BLaER1 (cell line): ENCODE measurements around the gene PURA.

Experiments
- H3K27ac ChIP-seq: shearing (Covaris generic); formaldehyde crosslinking; 2 replicates; pipeline ENCODE4 v1.8.1; 2022
- H3K27me3 ChIP-seq: shearing (Covaris generic); formaldehyde crosslinking; 2 replicates; pipeline ENCODE4 v1.8.1; 2022
- H3K36me3 ChIP-seq: shearing (Covaris generic); formaldehyde crosslinking; 2 replicates; pipeline ENCODE4 v1.8.1; 2022
- H3K4me1 ChIP-seq: shearing (Covaris generic); formaldehyde crosslinking; 2 replicates; pipeline ENCODE4 v1.8.1; 2022
- H3K4me2 ChIP-seq: shearing (Covaris generic); formaldehyde crosslinking; 2 replicates; pipeline ENCODE4 v1.8.1; 2022
- H3K4me3 ChIP-seq: shearing (Covaris generic); formaldehyde crosslinking; 2 replicates; pipeline ENCODE4 v1.8.1; 2022
- H3K9ac ChIP-seq: shearing (Covaris generic); formaldehyde crosslinking; 2 replicates; pipeline ENCODE4 v1.8.1; 2022
- H3K9me3 ChIP-seq: shearing (Covaris generic); formaldehyde crosslinking; 2 replicates; pipeline ENCODE4 v1.8.1; 2022
- H4K20me1 ChIP-seq: shearing (Covaris generic); formaldehyde crosslinking; 2 replicates; pipeline ENCODE4 v1.8.1; 2022
- Cebpa-rat ChIP-seq: shearing (Covaris generic); IDR thresholded peaks from 2 replicates; pipeline ENCODE4 v1.8.1; 2022

The PURA gene

GRCh38 chr5:140093866-140094265, 20.0 kb upstream of the PURA start:
- Histone ChIP-seq H3K36me3 (no peaks in the 10 kb centered on the region), H3K4me2 (no peak overlapping the region), H3K4me3 (no peak overlapping the region), H4K20me1 (no peaks in the 10 kb centered on the region), H3K9me3 (peaks cover 12% of the 10 kb centered on the region), H3K4me1 (no peaks in the 10 kb centered on the region), H3K9ac (no peak overlapping the region), H3K27me3 (no peaks in the 10 kb centered on the region), H3K27ac (no peak overlapping the region)
- no peak for TF ChIP-seq Cebpa-rat

- no peak overlapping the region for H3K9ac ChIP-seq
- H3K27me3 ChIP-seq: no peaks in the 10 kb centered on the region
- peaks cover 12% of the 10 kb centered on the region for H3K9me3 ChIP-seq
- H3K4me2 ChIP-seq: no peak overlapping the region
- H3K36me3 ChIP-seq: no peaks in the 10 kb centered on the region
- no peaks in the 10 kb centered on the region for H4K20me1 ChIP-seq
- H3K4me3 ChIP-seq: no peak overlapping the region
- no peak overlapping the region for H3K27ac ChIP-seq
- TF ChIP-seq Cebpa-rat: no peak
- H3K4me1 ChIP-seq: no peaks in the 10 kb centered on the region
These were observed 19.0 kb upstream of the PURA start for GRCh38 chr5:140094889-140095288.

GRCh38 chr5:140101179-140101578, 12.7 kb upstream of the PURA start:
- Histone ChIP-seq H3K9me3 (no peaks in the 10 kb centered on the region), H3K27ac (no peak overlapping the region), H3K4me3 (no peak overlapping the region), H3K4me2 (no peak overlapping the region), H4K20me1 (no peaks in the 10 kb centered on the region), H3K4me1 (no peaks in the 10 kb centered on the region), H3K9ac (no peak overlapping the region), H3K27me3 (no peaks in the 10 kb centered on the region), H3K36me3 (no peaks in the 10 kb centered on the region)
- no peak for TF ChIP-seq Cebpa-rat

GRCh38 chr5:140103154-140103553, 10.8 kb upstream of the PURA start:
- Histone ChIP-seq H3K9ac (no peak overlapping the region), H3K4me2 (no peak overlapping the region), H3K27ac (no peak overlapping the region), H3K9me3 (no peaks in the 10 kb centered on the region), H3K36me3 (no peaks in the 10 kb centered on the region), H3K4me1 (peaks cover 10% of the 10 kb centered on the region), H4K20me1 (peaks cover under 1% of the 10 kb centered on the region), H3K27me3 (peaks cover 2% of the 10 kb centered on the region), H3K4me3 (no peak overlapping the region)
- no peak for TF ChIP-seq Cebpa-rat

- peaks cover 12% of the 10 kb centered on the region for H3K27me3 ChIP-seq
- no peak overlapping the region for H3K4me2 ChIP-seq
- no peaks in the 10 kb centered on the region for H3K36me3 ChIP-seq
- no peak overlapping the region for H3K4me3 ChIP-seq
- no peak for TF ChIP-seq Cebpa-rat
- peaks cover 10% of the 10 kb centered on the region for H4K20me1 ChIP-seq
- H3K4me1 ChIP-seq: peaks cover 19% of the 10 kb centered on the region
- no peak overlapping the region for H3K27ac ChIP-seq
- H3K9ac ChIP-seq: no peak overlapping the region
- no peaks in the 10 kb centered on the region for H3K9me3 ChIP-seq
These were observed 9.8 kb upstream of the PURA start for GRCh38 chr5:140104100-140104499.

- Histone ChIP-seq H3K4me2 (no peak overlapping the region), H3K4me1 (peaks cover 19% of the 10 kb centered on the region), H3K27ac (no peak overlapping the region), H3K36me3 (no peaks in the 10 kb centered on the region), H3K4me3 (no peak overlapping the region), H3K27me3 (peaks cover 32% of the 10 kb centered on the region), H4K20me1 (peaks cover 30% of the 10 kb centered on the region), H3K9me3 (no peaks in the 10 kb centered on the region), H3K9ac (no peak overlapping the region)
- TF ChIP-seq Cebpa-rat: peak; percentile 87; the same call in 1 of the 2 replicates
These were observed 7.8 kb upstream of the PURA start for GRCh38 chr5:140106101-140106500.

GRCh38 chr5:140106805-140107311, 7.1 kb upstream of the PURA start:
- Histone ChIP-seq H3K27ac (peak overlapping the region; percentile 79), H3K9ac (peak overlapping the region; percentile 82), H3K36me3 (no peaks in the 10 kb centered on the region), H3K9me3 (no peaks in the 10 kb centered on the region), H3K4me1 (peaks cover 19% of the 10 kb centered on the region), H4K20me1 (peaks cover 38% of the 10 kb centered on the region), H3K4me2 (peak overlapping the region; percentile 87), H3K27me3 (peaks cover 39% of the 10 kb centered on the region), H3K4me3 (peak overlapping the region; percentile 70)
- no peak for TF ChIP-seq Cebpa-rat

GRCh38 chr5:140107312-140108092, 6.4 kb upstream of the PURA start:
- H3K27me3 ChIP-seq: peaks cover 46% of the 10 kb centered on the region
- TF ChIP-seq Cebpa-rat: no peak

GRCh38 chr5:140108093-140109017, 5.6 kb upstream of the PURA start:
- Histone ChIP-seq H3K9ac (peak overlapping the region; percentile 82), H3K9me3 (no peaks in the 10 kb centered on the region), H3K4me1 (peaks cover 27% of the 10 kb centered on the region), H4K20me1 (peaks cover 53% of the 10 kb centered on the region), H3K4me3 (peak overlapping the region; percentile 70), H3K27ac (no peak overlapping the region), H3K36me3 (no peaks in the 10 kb centered on the region), H3K27me3 (peaks cover 54% of the 10 kb centered on the region), H3K4me2 (peak overlapping the region; percentile 87)
- no peak for TF ChIP-seq Cebpa-rat

More at GRCh38 chr5:140107312-140108092, 6.4 kb upstream of the PURA start:
- Histone ChIP-seq H3K4me2 (peak overlapping the region; percentile 87), H3K4me1 (peaks cover 19% of the 10 kb centered on the region), H3K4me3 (peak overlapping the region; percentile 70), H4K20me1 (peaks cover 44% of the 10 kb centered on the region), H3K27ac (peak overlapping the region; percentile 79), H3K36me3 (no peaks in the 10 kb centered on the region), H3K9me3 (no peaks in the 10 kb centered on the region), H3K9ac (peak overlapping the region; percentile 82)
